K562 (cell line): ENCODE data around the gene MLN. TPM values are rescaled to one million over a fixed set of nuclear protein-coding genes. Genes with fewer than 3 reads are reported as not detected.

Experiments
- ATAC-seq: fragments of 200-7000 bp; cut with Tn5 transposase; 3 replicates; pipeline ENCODE4 v1.9.1; 2020; ENCODE audit warnings: moderate library complexity
- BruUV-seq: library from RNA; stranded (reverse); fragments of 400-500 nt; replicated peaks from 2 replicates; lab custom pipeline; 2021; lab: Mats Ljungman, UMichigan
- CTCF ChIA-PET: fragments of 300-600 bp; formaldehyde crosslinking; extraction: SDS; loops from one replicate; lab custom pipeline; 2021; ENCODE audit warnings: low intra/inter-chr PET ratio; lab: Yijun Ruan, JAX
- POLR2A ChIA-PET: fragments of 300-600, 350-650 bp; sonication (Branson Sonifier 250); formaldehyde crosslinking; extraction: SDS; loops from one replicate; lab custom pipeline; 2021; ENCODE audit warnings: antibody characterized with exemption, inconsistent platforms; lab: Yijun Ruan, JAX
- DNase-seq, 4 experiments: peaks; one replicate each; pipeline versions ENCODE4 v3.0.0 to v3.0.0-alpha.2; 2011 to 2018; ENCODE audit warnings: low spot score in 3 of 4, mixed read lengths in 3 of 4; ENCODE audit errors: extremely low read depth in 1 of 4
- FAIRE-seq: peaks from 2 replicates; lab custom pipeline; 2011; peaks lifted over from hg19 to GRCh38; lab: Jason Lieb, UNC
- H2AFZ ChIP-seq: 2 replicates; pipeline ENCODE4 v1.6.0; 2011; ENCODE audit warnings: low read depth, low read length, control low read depth, inconsistent platforms
- H3K27ac ChIP-seq: fragments of 200-600 bp; 3 replicates; pipeline ENCODE4 v1.8.0; 2011; ENCODE audit warnings: low read depth, mild to moderate bottlenecking, control low read depth, inconsistent platforms, low read length, moderate library complexity, mixed read lengths; ENCODE audit errors: extremely low read depth
- H3K27me3 ChIP-seq, 2 experiments: fragments of 300-600 bp in 1 of 2; 2 replicates in 1 of 2; 3 replicates in 1 of 2; pipeline versions ENCODE4 v1.6.0 to v1.8.0; 2011; ENCODE audit warnings: inconsistent platforms in 2 of 2, low read length in 2 of 2, mild to moderate bottlenecking in 1 of 2, mixed read lengths in 1 of 2, moderate library complexity in 1 of 2; ENCODE audit not compliant: control insufficient read depth in 2 of 2, insufficient read depth in 2 of 2
- H3K36me3 ChIP-seq: fragments of 300-600 bp; 3 replicates; pipeline ENCODE4 v1.8.0; 2011; ENCODE audit warnings: mild to moderate bottlenecking, low read length, inconsistent platforms; ENCODE audit not compliant: control insufficient read depth, insufficient read depth
- H3K4me1 ChIP-seq, 2 experiments: fragments of 200-600 bp in 1 of 2; replicated peaks in 1 of 2; 2 replicates in 1 of 2; 3 replicates in 1 of 2; pipeline versions ENCODE4 v1.5.1 to v1.8.0; 2011; ENCODE audit warnings: inconsistent platforms in 2 of 2, low read length in 2 of 2, mild to moderate bottlenecking in 1 of 2, mixed read lengths in 1 of 2, moderate library complexity in 1 of 2; ENCODE audit not compliant: control insufficient read depth in 2 of 2, insufficient read depth in 2 of 2
- H3K4me2 ChIP-seq: 2 replicates; pipeline ENCODE4 v1.6.1; 2011; ENCODE audit warnings: low read length, control low read depth, inconsistent platforms, mixed read lengths; ENCODE audit not compliant: insufficient read depth
- H3K4me3 ChIP-seq: fragments of 200-600 bp; sonication (generic), shearing (Covaris generic); 2 replicates; pipeline ENCODE4 v1.5.1; 2016; ENCODE audit warnings: control low read depth, inconsistent platforms
- H3K79me2 ChIP-seq: fragments of 200-600 bp; 3 replicates; pipeline ENCODE4 v1.8.0; 2011; ENCODE audit warnings: low read length, inconsistent platforms; ENCODE audit not compliant: control insufficient read depth, insufficient read depth
- H3K9ac ChIP-seq, 2 experiments: 2 replicates each; pipeline versions ENCODE4 v1.6.0 to v1.6.1; 2011; ENCODE audit warnings: low read depth in 2 of 2, low read length in 2 of 2, control low read depth in 1 of 2, inconsistent platforms in 1 of 2, mild to moderate bottlenecking in 1 of 2, mixed read lengths in 1 of 2; ENCODE audit not compliant: insufficient read depth in 1 of 2
- H3K9me1 ChIP-seq: one replicate; pipeline ENCODE4 v1.6.0; 2011; ENCODE audit warnings: inconsistent platforms, mild to moderate bottlenecking, low read length, moderate library complexity; ENCODE audit not compliant: control insufficient read depth, insufficient read depth
- H3K9me3 ChIP-seq: replicated peaks from 2 replicates; pipeline ENCODE4 v1.5.1; 2011; ENCODE audit warnings: low read depth, low read length, inconsistent platforms; ENCODE audit not compliant: control insufficient read depth, insufficient read depth
- H4K20me1 ChIP-seq: replicated peaks from 2 replicates; pipeline ENCODE4 v1.6.1; 2011; ENCODE audit warnings: low read length, inconsistent platforms, mixed read lengths; ENCODE audit not compliant: control insufficient read depth, insufficient read depth
- BHLHE40 ChIP-seq: IDR thresholded peaks from 2 replicates; pipeline ENCODE4 v1.6.1; 2011; ENCODE audit warnings: low read length, improper control_type of control experiment
- HDAC3 ChIP-seq: fragments of 450-650 bp; IDR thresholded peaks from 2 replicates; pipeline ENCODE4 v1.6.1; 2018; ENCODE audit warnings: borderline replicate concordance, mild to moderate bottlenecking, moderate library complexity; ENCODE audit not compliant: partially characterized antibody
- POLR2AphosphoS2 ChIP-seq: IDR thresholded peaks from 2 replicates; pipeline ENCODE4 v1.6.1; 2012; ENCODE audit warnings: low read length, improper control_type of control experiment
- SPI1 ChIP-seq: IDR thresholded peaks from 2 replicates; pipeline ENCODE4 v1.6.1; 2011; ENCODE audit warnings: low read depth, low read length, control low read depth, borderline replicate concordance
- WGBS: fragments of 100-300 bp; shearing (Covaris generic); methylation state at CpG from one replicate; pipeline ENCODE4 v1.1.6; 2016; ENCODE audit warnings: low coverage, mixed read lengths; ENCODE audit not compliant: insufficient coverage; ENCODE audit errors: missing lambda C conversion rate; 5-methylcytosine and 5-hydroxymethylcytosine counted together
- in situ Hi-C: fragments of 300-500 bp; cut with MboI; formaldehyde crosslinking; loops from 4 replicates; pipeline ENCODE4 v1.15.0; 2018; ENCODE audit warnings: inconsistent platforms, mixed read lengths
- intact Hi-C: fragments of 100-400 bp; cut with micrococcal nuclease; formaldehyde crosslinking; loops from 2 replicates; pipeline ENCODE4 v1.14.2; 2022
- polyA plus RNA-seq, 8 experiments: library from polyadenylated mRNA; depleted of rRNA in 4 of 8; stranded (reverse) in 5 of 8; unstranded in 3 of 8; fragments of >200 nt; fragmentation: Nextera tagmentation in 2 of 8; fragmentation: Illumina TruSeq in 1 of 8; extraction: Ambion mirVana in 2 of 8; extraction: Trizol in 1 of 8; gene quantifications; 2 replicates each; pipeline versions ENCODE4 v1.2.1 to v1.2.3, GENCODE V29; 2011 to 2014; ENCODE audit warnings: inconsistent platforms in 1 of 8, missing spikeins in 1 of 8
- total RNA-seq, 7 experiments: library from RNA; depleted of rRNA in 6 of 7; stranded (reverse); fragments of >200 nt in 6 of 7; fragmentation: Illumina TruSeq in 2 of 7; extraction: Trizol in 2 of 7; gene quantifications; 2 replicates each; pipeline versions ENCODE4 v1.2.1 to v1.2.3, GENCODE V29; 2011 to 2021; ENCODE audit warnings: low replicate concordance in 1 of 7

The MLN gene
- total and polyA plus RNA-seq, 9 of the 15 experiments (the other 6 are each of a cell fraction or from before 2014, with no cell fraction given), result not detected

- Histone ChIP-seq H3K27me3 (peaks cover 75 to 87% of the 10 kb centered on the region in 2 experiments), H3K9me1 (no peaks in the 10 kb centered on the region), H3K4me2 (no peak overlapping the region), H2AFZ (no peak overlapping the region), H4K20me1 (peaks cover 10% of the 10 kb centered on the region; the same call in 1 of the 2 replicates), H3K79me2 (no peaks in the 10 kb centered on the region), H3K27ac (no peak overlapping the region), H3K9ac (no peak overlapping the region), H3K9me3 (no peaks in the 10 kb centered on the region), H3K4me3 (no peak overlapping the region), H3K36me3 (no peaks in the 10 kb centered on the region), H3K4me1 (peaks cover 0 to 7% of the 10 kb centered on the region in 2 experiments; a peak in 1 of 5 replicates)
- no peak for FAIRE-seq
- no TSS peak for BruUV-seq
- no peak for DNase-seq
- ChIA-PET CTCF (no interaction called here), POLR2A (interaction anchor here (0.6 to 1.5 kb wide), 4 partner anchors 8 to 16 kb away, joined by 3 to 6 read pairs (median 4); partner anchors contain the start of gene LEMD2)
- TF ChIP-seq SPI1 (peak; percentile 35; the same call in 1 of the 2 replicates), POLR2AphosphoS2 (no peak)
- in situ Hi-C loops, result no loop called here
- ATAC-seq, result no peak
- intact Hi-C loops, result no loop called here
- WGBS, result 2% methylated on average over 14 of the region's 14 CpGs
These were observed 1.4 kb downstream of the MLN start for GRCh38 chr6:33802186-33802958.

- POLR2A ChIA-PET, result interaction anchor here (0.6 to 1.5 kb wide), 5 partner anchors 11 to 199 kb away, joined by 3 to 6 read pairs (median 4); partner anchors contain the start of gene LEMD2
- no TSS peak for BruUV-seq
- 0% methylated on average over 5 of the region's 5 CpGs for WGBS
These were observed 2.2 kb downstream of the MLN start for GRCh38 chr6:33801611-33802010.

More at GRCh38 chr6:33801611-33802010, 2.2 kb downstream of the MLN start:
- no peaks in the 10 kb centered on the region for H3K36me3 ChIP-seq
- H3K27me3 ChIP-seq, result peaks cover 73 to 87% of the 10 kb centered on the region in 2 experiments
- no peak overlapping the region for H3K4me3 ChIP-seq
- no peak for ATAC-seq
- no peak overlapping the region for H2AFZ ChIP-seq
- no peaks in the 10 kb centered on the region for H3K79me2 ChIP-seq
- intact Hi-C loops (no loop called here), in situ Hi-C loops (no loop called here)
- CTCF ChIA-PET, result no interaction called here
- FAIRE-seq, result no peak
- H3K4me2 ChIP-seq, result no peak overlapping the region
- no peaks in the 10 kb centered on the region for H3K9me1 ChIP-seq
- DNase-seq, result no peak
- H3K9ac ChIP-seq, result no peak overlapping the region
- H3K27ac ChIP-seq, result no peak overlapping the region
- peaks cover 10% of the 10 kb centered on the region; the same call in 1 of the 2 replicates for H4K20me1 ChIP-seq
- H3K9me3 ChIP-seq, result no peaks in the 10 kb centered on the region
- peaks cover 0 to 7% of the 10 kb centered on the region in 2 experiments; a peak in 1 of 5 replicates for H3K4me1 ChIP-seq
- no peak for TF ChIP-seq BHLHE40
- no peak for TF ChIP-seq SPI1
- no peak for TF ChIP-seq HDAC3
